SU-DHL-6 (cell line): ENCODE results near the gene SGCE.

Source experiments
- EZH2phosphoT487 ChIP-seq: fragments of 200-600 bp; sonication (generic), shearing (Covaris generic); conservative IDR thresholded peaks from 2 replicates; pipeline ENCODE4 v1.6.1; 2018; ENCODE audit warnings: mild to moderate bottlenecking, antibody characterized with exemption, low read length, moderate library complexity, mixed read lengths
- TF ChIP-seq, protein P1 (sequence below): fragments of 200-600 bp; sonication (generic); IDR thresholded peaks from one replicate; pipeline ENCODE4 v1.5.1; 2017; ENCODE audit warnings: antibody characterized with exemption, mild to moderate bottlenecking, low read length, moderate library complexity; ENCODE audit not compliant: insufficient read depth, poor library complexity, severe bottlenecking

DNA sequence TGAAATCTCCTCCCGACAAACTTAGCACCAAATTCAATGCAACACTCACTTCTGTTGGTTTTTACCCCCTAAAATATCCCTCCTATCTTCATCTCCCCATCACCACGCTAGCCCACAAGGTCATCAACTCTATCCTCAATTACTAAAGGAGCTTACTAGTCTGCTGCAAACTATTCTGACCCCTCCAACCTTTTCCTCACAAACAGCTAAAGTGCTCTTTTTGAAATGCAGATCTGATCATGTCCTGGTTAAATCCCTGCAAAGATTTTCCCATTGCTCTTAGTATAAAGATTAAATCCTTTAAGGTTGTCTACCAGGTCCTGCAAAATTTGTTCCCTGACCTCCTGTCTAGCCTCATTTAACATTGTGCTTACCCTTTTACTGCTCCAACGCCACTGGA is 8.6 kb downstream of the SGCE start:
- TF ChIP-seq, protein P1, sequence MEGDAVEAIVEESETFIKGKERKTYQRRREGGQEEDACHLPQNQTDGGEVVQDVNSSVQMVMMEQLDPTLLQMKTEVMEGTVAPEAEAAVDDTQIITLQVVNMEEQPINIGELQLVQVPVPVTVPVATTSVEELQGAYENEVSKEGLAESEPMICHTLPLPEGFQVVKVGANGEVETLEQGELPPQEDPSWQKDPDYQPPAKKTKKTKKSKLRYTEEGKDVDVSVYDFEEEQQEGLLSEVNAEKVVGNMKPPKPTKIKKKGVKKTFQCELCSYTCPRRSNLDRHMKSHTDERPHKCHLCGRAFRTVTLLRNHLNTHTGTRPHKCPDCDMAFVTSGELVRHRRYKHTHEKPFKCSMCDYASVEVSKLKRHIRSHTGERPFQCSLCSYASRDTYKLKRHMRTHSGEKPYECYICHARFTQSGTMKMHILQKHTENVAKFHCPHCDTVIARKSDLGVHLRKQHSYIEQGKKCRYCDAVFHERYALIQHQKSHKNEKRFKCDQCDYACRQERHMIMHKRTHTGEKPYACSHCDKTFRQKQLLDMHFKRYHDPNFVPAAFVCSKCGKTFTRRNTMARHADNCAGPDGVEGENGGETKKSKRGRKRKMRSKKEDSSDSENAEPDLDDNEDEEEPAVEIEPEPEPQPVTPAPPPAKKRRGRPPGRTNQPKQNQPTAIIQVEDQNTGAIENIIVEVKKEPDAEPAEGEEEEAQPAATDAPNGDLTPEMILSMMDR: no peak
- no peak for TF ChIP-seq EZH2phosphoT487
